H1 (cell line): Measurements from ENCODE around the gene FGF1.

ENCODE experiments used
- CREB1 ChIP-seq: IDR thresholded peaks from 2 replicates; pipeline ENCODE4 v1.6.1; 2012; ENCODE audit warnings: inconsistent platforms
- CTCF ChIP-seq, 3 experiments: IDR thresholded peaks; 1 replicate in 2 of 3; 2 replicates in 1 of 3; pipeline versions ENCODE4 v1.5.1 to v1.6.1; 2011; ENCODE audit warnings: low read length in 3 of 3, mild to moderate bottlenecking in 3 of 3, inconsistent platforms in 2 of 3, low read depth in 1 of 3, moderate library complexity in 1 of 3; ENCODE audit not compliant: insufficient read depth in 1 of 3; ENCODE audit errors: control extremely low read depth in 1 of 3
- EGR1 ChIP-seq: IDR thresholded peaks from 2 replicates; pipeline ENCODE4 v1.6.1; 2011; ENCODE audit warnings: low read depth, low read length, borderline replicate concordance
- POLR2A ChIP-seq, 2 experiments: IDR thresholded peaks; 1 replicate in 1 of 2; 2 replicates in 1 of 2; pipeline ENCODE4 v1.6.1; 2011; ENCODE audit warnings: low read depth in 2 of 2, low read length in 2 of 2, mild to moderate bottlenecking in 2 of 2; ENCODE audit errors: control extremely low read depth in 1 of 2
- RAD21 ChIP-seq, 2 experiments: IDR thresholded peaks in 1 of 2; conservative IDR thresholded peaks in 1 of 2; 2 replicates each; pipeline ENCODE4 v1.6.1; 2011; ENCODE audit warnings: low read depth in 2 of 2, low read length in 2 of 2, improper control_type of control experiment in 1 of 2, inconsistent platforms in 1 of 2, mild to moderate bottlenecking in 1 of 2, moderate library complexity in 1 of 2

- no peak for TF ChIP-seq EGR1
- no peak for TF ChIP-seq CTCF (IDR thresholded peaks at IDR 0.05; ENCODE audit: control extremely low read depth in 1 of 3, insufficient read depth in 1 of 3, low read depth in 1 of 3, low read length in 3 of 3)
- TF ChIP-seq POLR2A (IDR thresholded peaks at IDR 0.05; ENCODE audit: control extremely low read depth in 1 of 2, low read depth in 2 of 2, low read length in 2 of 2), result no peak
- TF ChIP-seq RAD21 (IDR thresholded peaks at IDR 0.05 in 1 of 2, conservative IDR thresholded peaks at IDR 0.05 in 1 of 2; ENCODE audit: low read depth in 2 of 2, low read length in 2 of 2), result no peak
- no peak for TF ChIP-seq CREB1
Measured at GRCh38 chr5:142617416-142618129, 68.3 kb downstream of the FGF1 start.
